Prostate gland (tissue), 2 donors: ENCODE measurements around the gene EVI5. TPM values are rescaled to one million over a fixed set of nuclear protein-coding genes. Genes with fewer than 3 reads are reported as not detected.

Experiments
- DNase-seq: peaks from one replicate; pipeline ENCODE4 v3.0.0-alpha.2; 2019; ENCODE audit warnings: low spot score
- H3K27ac ChIP-seq, 2 donors: fragments of 200-600 bp; sonication (generic); 2 replicates each; pipeline ENCODE4 v1.5.1; 2017 to 2019
- H3K27me3 ChIP-seq: fragments of 200-600 bp; sonication (generic); replicated peaks from 2 replicates; pipeline ENCODE4 v1.5.1; 2019; ENCODE audit not compliant: insufficient read depth
- H3K36me3 ChIP-seq, 2 donors: fragments of 200-600 bp; sonication (generic); 1 replicate in 1 of 2; 2 replicates in 1 of 2; pipeline versions ENCODE4 v1.5.1 to v1.8.1; 2017 to 2019
- H3K4me1 ChIP-seq: fragments of 200-600 bp; sonication (generic); replicated peaks from 2 replicates; pipeline ENCODE4 v1.5.1; 2019
- H3K4me3 ChIP-seq, 2 donors: fragments of 200-600 bp; sonication (generic); 2 replicates each; pipeline ENCODE4 v1.5.1; 2017 to 2019
- H3K9me3 ChIP-seq: fragments of 200-600 bp; sonication (generic); 2 replicates; pipeline ENCODE4 v1.5.1; 2017
- CTCF ChIP-seq, 4 experiments: fragments of 200-600 bp in 2 of 4; fragments of 450-650 bp in 2 of 4; sonication (generic) in 2 of 4; IDR thresholded peaks; 1 replicate in 3 of 4; 2 replicates in 1 of 4; pipeline ENCODE4 v1.5.1; 2016 to 2019; ENCODE audit warnings: antibody characterized with exemption in 4 of 4, mild to moderate bottlenecking in 2 of 4, moderate library complexity in 2 of 4
- POLR2A ChIP-seq: fragments of 450-650 bp; IDR thresholded peaks from one replicate; pipeline ENCODE4 v1.6.1; 2016; ENCODE audit warnings: antibody characterized with exemption, mild to moderate bottlenecking
- POLR2AphosphoS5 ChIP-seq: sonication (generic); formaldehyde crosslinking; IDR thresholded peaks from one replicate; pipeline ENCODE4 v1.6.1; 2017; ENCODE audit warnings: antibody characterized with exemption
- WGBS: methylation state at CpG from one replicate; pipeline ENCODE4 v1.1.5; 2018; 5-methylcytosine and 5-hydroxymethylcytosine counted together
- intact Hi-C: fragments of 100-400 bp; cut with DNase I; formaldehyde crosslinking; loops from one replicate; pipeline ENCODE4 v1.14.2; 2022
- total RNA-seq, 2 donors: library from RNA; depleted of rRNA; stranded (reverse); fragments of >200 nt; gene quantifications; one replicate each; pipeline ENCODE4 v1.1.0, GENCODE V29; 2016

EVI5 gene
- total RNA-seq, 2 donors from 2014 or later = 22.2 to 38.6 TPM

GRCh38 chr1:92478393-92478792, 306.5 kb downstream of the EVI5 start:
- Histone ChIP-seq H3K27me3 (peaks cover 30% of the 10 kb centered on the region), H3K27ac (no peak overlapping the region), H3K36me3 (no peaks in the 10 kb centered on the region), H3K4me1 (no peaks in the 10 kb centered on the region), H3K9me3 (no peaks in the 10 kb centered on the region), H3K4me3 (no peak overlapping the region)
- intact Hi-C loops = no loop called here
- DNase-seq = no peak
- 91% methylated on average over 3 of the region's 3 CpGs for WGBS
- TF ChIP-seq POLR2A (no peak), POLR2AphosphoS5 (no peak), CTCF (IDR thresholded peaks at IDR 0.05) (no peak)

- no peak for TF ChIP-seq POLR2AphosphoS5
- TF ChIP-seq POLR2A = no peak
- TF ChIP-seq CTCF (IDR thresholded peaks at IDR 0.05) = no peak
- Histone ChIP-seq H3K36me3 (no peaks in the 10 kb centered on the region), H3K9me3 (no peaks in the 10 kb centered on the region), H3K4me1 (no peaks in the 10 kb centered on the region), H3K4me3 (no peak overlapping the region), H3K27ac (no peak overlapping the region), H3K27me3 (peaks cover 10% of the 10 kb centered on the region)
- 59% methylated on average over 12 of the region's 12 CpGs for WGBS
- no peak for DNase-seq
- intact Hi-C loops = no loop called here
Measured at GRCh38 chr1:92476071-92476631, 308.8 kb downstream of the EVI5 start.

GRCh38 chr1:92475029-92475428, 309.9 kb downstream of the EVI5 start:
- TF ChIP-seq POLR2A (no peak), POLR2AphosphoS5 (no peak), CTCF (IDR thresholded peaks at IDR 0.05) (no peak)
- intact Hi-C loops = no loop called here
- H3K4me3 ChIP-seq = no peak overlapping the region
- no peaks in the 10 kb centered on the region for H3K9me3 ChIP-seq
- WGBS = 88% methylated on average over 3 of the region's 3 CpGs
- H3K4me1 ChIP-seq = no peaks in the 10 kb centered on the region
- DNase-seq = no peak
- no peaks in the 10 kb centered on the region for H3K36me3 ChIP-seq
- no peak overlapping the region for H3K27ac ChIP-seq
- H3K27me3 ChIP-seq = peaks cover 3% of the 10 kb centered on the region

- intact Hi-C loops = no loop called here
- no peaks in the 10 kb centered on the region for H3K9me3 ChIP-seq
- H3K36me3 ChIP-seq = no peaks in the 10 kb centered on the region
- no peak for DNase-seq
- H3K4me1 ChIP-seq = no peaks in the 10 kb centered on the region
- H3K27me3 ChIP-seq = no peaks in the 10 kb centered on the region
- H3K4me3 ChIP-seq = no peak overlapping the region
- H3K27ac ChIP-seq = no peak overlapping the region
- TF ChIP-seq POLR2AphosphoS5 (no peak), POLR2A (no peak), CTCF (IDR thresholded peaks at IDR 0.05) (no peak)
- WGBS = 79% methylated on average over 5 of the region's 5 CpGs
Measured at GRCh38 chr1:92473781-92474495, 311.0 kb downstream of the EVI5 start.

GRCh38 chr1:92470216-92470615, 314.7 kb downstream of the EVI5 start:
- no peak for DNase-seq
- no peak for TF ChIP-seq POLR2AphosphoS5
- no peak for TF ChIP-seq CTCF (IDR thresholded peaks at IDR 0.05)
- TF ChIP-seq POLR2A = no peak
- no peak overlapping the region for H3K4me3 ChIP-seq
- H3K27ac ChIP-seq = no peak overlapping the region
- WGBS = 86% methylated on average over 1 of the region's 1 CpG
- H3K4me1 ChIP-seq = no peaks in the 10 kb centered on the region
- H3K27me3 ChIP-seq = no peaks in the 10 kb centered on the region
- no peaks in the 10 kb centered on the region for H3K36me3 ChIP-seq
- intact Hi-C loops = no loop called here
- H3K9me3 ChIP-seq = no peaks in the 10 kb centered on the region
